ENCODE results near the gene OSCAR.
A peak's percentile ranks its signal among the peaks of the same experiment; 100 is the strongest.

The OSCAR gene

GRCh38 chr19:54100561-54100960 is at the start of gene OSCAR:
Gene OSCAR, minus strand, starts transcription at chr19:54100803. Its CDS starts 11 bp downstream, at chr19:54100792.
- Histone ChIP-seq H3K4me3 (peak within 1 kb of the TSS in 9 of 10 experiments; percentile 43 to 73 (median 57); a peak in 19 of 20 replicates), H3K4me1 (peaks cover 44 to 92% (median 65%) of the 10 kb centered on the region in 10 experiments), H3K27ac (peak within 1 kb of the TSS; percentile 68 to 90 (median 77)), H3K27me3 (peaks cover 23 to 38% (median 32%) of the 10 kb centered on the region in 11 experiments), H3K4me2 (peak within 1 kb of the TSS; percentile 55 to 99 (median 88)), H3K9me3 (replicated peaks in 1 of 11) (peaks cover 0 to 1% (median 0%) of the 10 kb centered on the region in 11 experiments; a peak in 1 of 22 replicates), H3K36me3 (peaks cover 3 to 15% (median 6%) of the 10 kb centered on the region in 11 experiments), H4K20me1 (peaks cover 0 to 28% (median 2%) of the 10 kb centered on the region in 11 experiments; a peak in 9 of 22 replicates), H3K9ac (peak within 1 kb of the TSS; percentile 64 to 90 (median 72))
- TF ChIP-seq Cebpa-rat (IDR thresholded peaks at IDR 0.05), result peak in 6 of 11 experiments; percentile 10 to 29 (median 24); a peak in 2 of 22 replicates

- Histone ChIP-seq H3K4me3 (no peak overlapping the region), H3K9ac (no peak overlapping the region), H4K20me1 (peaks cover 34 to 100% (median 88%) of the 10 kb centered on the region in 11 experiments), H3K27me3 (no peaks in the 10 kb centered on the region), H3K36me3 (peaks cover 98 to 100% (median 100%) of the 10 kb centered on the region in 11 experiments), H3K9me3 (replicated peaks in 1 of 11) (no peaks in the 10 kb centered on the region), H3K27ac (no peak overlapping the region), H3K4me2 (no peak overlapping the region), H3K4me1 (peaks cover 0 to 7% (median 0%) of the 10 kb centered on the region in 10 experiments; a peak in 1 of 20 replicates)
- no peak for TF ChIP-seq Cebpa-rat (IDR thresholded peaks at IDR 0.05)
Measured at GRCh38 chr19:54149021-54149812, 48.6 kb upstream of the OSCAR start.

- TF ChIP-seq Cebpa-rat (IDR thresholded peaks at IDR 0.05), result no peak
- 0 out of 20 replicates have a peak, but pooled peaks cover 0 to 5% (median 0%) of the 10 kb centered on the region in 10 experiments for H3K4me1 ChIP-seq
- no peaks in the 10 kb centered on the region for H3K9me3 ChIP-seq (replicated peaks in 1 of 11)
- no peak overlapping the region for H3K4me3 ChIP-seq
- peaks cover 33 to 100% (median 86%) of the 10 kb centered on the region in 11 experiments for H4K20me1 ChIP-seq
- no peak overlapping the region for H3K27ac ChIP-seq
- H3K4me2 ChIP-seq, result no peak overlapping the region
- no peaks in the 10 kb centered on the region for H3K27me3 ChIP-seq
- peaks cover 98 to 100% (median 100%) of the 10 kb centered on the region in 11 experiments for H3K36me3 ChIP-seq
- no peak overlapping the region; a peak in 1 of 22 replicates for H3K9ac ChIP-seq
Measured at GRCh38 chr19:54148158-54148557, 47.6 kb upstream of the OSCAR start.

- Histone ChIP-seq H3K27me3 (no peaks in the 10 kb centered on the region), H3K4me1 (0 out of 20 replicates have a peak, but pooled peaks cover 0 to 5% (median 0%) of the 10 kb centered on the region in 10 experiments), H3K9ac (no peak overlapping the region; a peak in 1 of 22 replicates), H3K9me3 (replicated peaks in 1 of 11) (no peaks in the 10 kb centered on the region), H3K4me3 (no peak overlapping the region), H3K4me2 (no peak overlapping the region), H3K27ac (no peak overlapping the region), H4K20me1 (peaks cover 38 to 100% (median 85%) of the 10 kb centered on the region in 11 experiments), H3K36me3 (peaks cover 98 to 100% (median 100%) of the 10 kb centered on the region in 11 experiments)
- TF ChIP-seq Cebpa-rat (IDR thresholded peaks at IDR 0.05), result no peak
Measured at GRCh38 chr19:54147676-54148075, 47.1 kb upstream of the OSCAR start.

- Histone ChIP-seq H3K27ac (no peak overlapping the region), H4K20me1 (peaks cover 45 to 100% (median 86%) of the 10 kb centered on the region in 11 experiments), H3K4me1 (peaks cover 4 to 16% (median 10%) of the 10 kb centered on the region in 10 experiments; a peak in 17 of 20 replicates), H3K9me3 (replicated peaks in 1 of 11) (no peaks in the 10 kb centered on the region), H3K27me3 (no peaks in the 10 kb centered on the region), H3K36me3 (peaks cover 98 to 100% (median 100%) of the 10 kb centered on the region in 11 experiments), H3K4me2 (no peak overlapping the region), H3K4me3 (no peak overlapping the region; a peak in 1 of 20 replicates), H3K9ac (no peak overlapping the region)
- no peak for TF ChIP-seq Cebpa-rat (IDR thresholded peaks at IDR 0.05)
Measured at GRCh38 chr19:54145541-54146158, 45.0 kb upstream of the OSCAR start.

- peaks cover 27 to 38% (median 32%) of the 10 kb centered on the region in 10 experiments for H3K4me1 ChIP-seq
- peaks cover 67 to 92% (median 87%) of the 10 kb centered on the region in 11 experiments for H4K20me1 ChIP-seq
- no peak overlapping the region for H3K4me2 ChIP-seq
- H3K4me3 ChIP-seq, result no peak overlapping the region
- H3K9me3 ChIP-seq (replicated peaks in 1 of 11), result no peaks in the 10 kb centered on the region
- H3K9ac ChIP-seq, result peak overlapping the region in 5 of 11 experiments; percentile 11 to 100 (median 44); a peak in 4 of 22 replicates
- no peak for TF ChIP-seq Cebpa-rat (IDR thresholded peaks at IDR 0.05)
- no peak overlapping the region for H3K27ac ChIP-seq
- H3K27me3 ChIP-seq, result no peaks in the 10 kb centered on the region
- H3K36me3 ChIP-seq, result peaks cover 68 to 86% (median 84%) of the 10 kb centered on the region in 11 experiments
Measured at GRCh38 chr19:54142166-54142780, 41.7 kb upstream of the OSCAR start.

GRCh38 chr19:54141356-54141755 is 40.8 kb upstream of the OSCAR start:
- no peak for TF ChIP-seq Cebpa-rat (IDR thresholded peaks at IDR 0.05)
- Histone ChIP-seq H3K4me2 (peak overlapping the region in 3 of 11 experiments; percentile 97 to 100 (median 98); a peak in 6 of 22 replicates), H3K4me1 (peaks cover 30 to 42% (median 36%) of the 10 kb centered on the region in 10 experiments), H3K36me3 (peaks cover 59 to 77% (median 75%) of the 10 kb centered on the region in 11 experiments), H3K4me3 (no peak overlapping the region), H4K20me1 (peaks cover 66 to 83% (median 78%) of the 10 kb centered on the region in 11 experiments), H3K27me3 (no peaks in the 10 kb centered on the region), H3K27ac (peak overlapping the region in 2 of 11 experiments; percentile 19 to 97; a peak in 2 of 22 replicates), H3K9ac (peak overlapping the region in 9 of 11 experiments; percentile 11 to 100 (median 44); a peak in 11 of 22 replicates), H3K9me3 (replicated peaks in 1 of 11) (no peaks in the 10 kb centered on the region)

GRCh38 chr19:54138489-54139256 is 38.1 kb upstream of the OSCAR start:
- TF ChIP-seq Cebpa-rat (IDR thresholded peaks at IDR 0.05), result no peak
- Histone ChIP-seq H3K9me3 (replicated peaks in 1 of 11) (no peaks in the 10 kb centered on the region), H3K4me3 (peak overlapping the region; percentile 83 to 96 (median 92)), H3K27me3 (no peaks in the 10 kb centered on the region), H3K4me2 (peak overlapping the region; percentile 84 to 100 (median 97)), H3K4me1 (peaks cover 39 to 51% (median 45%) of the 10 kb centered on the region in 10 experiments), H3K36me3 (peaks cover 32 to 50% (median 48%) of the 10 kb centered on the region in 11 experiments), H3K27ac (peak overlapping the region; percentile 97 to 100 (median 99); a peak in 21 of 22 replicates), H4K20me1 (peaks cover 50 to 56% (median 52%) of the 10 kb centered on the region in 11 experiments), H3K9ac (peak overlapping the region; percentile 95 to 100 (median 99))

Measured in BLaER1 treated with 17β-estradiol and CSF1 and Interleukin-3, amounts not matched to agents 10 nM and 100 nM (cell line).